GM19035 (cell line): Measurements from ENCODE around the gene GNAO1.

Source experiments
- ATAC-seq: cut with Tn5 transposase; IDR thresholded peaks from one replicate; pipeline ENCODE4 v1.9.1; 2021; ENCODE audit not compliant: unreplicated experiment

The GNAO1 gene

GRCh38 chr16:56191156-56191815, at the start of gene GNAO1:
Gene GNAO1, plus strand, starts transcription at chr16:56191489. Its CDS starts 747 bp downstream, at chr16:56192236.
- no peak for ATAC-seq

- no peak for ATAC-seq
Observed at GRCh38 chr16:56143666-56144065, 47.6 kb upstream of the GNAO1 start.

- ATAC-seq: no peak
Observed at GRCh38 chr16:56145369-56145768, 45.9 kb upstream of the GNAO1 start.

GRCh38 chr16:56151621-56152020, 39.7 kb upstream of the GNAO1 start:
- no peak for ATAC-seq

GRCh38 chr16:56161658-56162057, 29.6 kb upstream of the GNAO1 start:
- no peak for ATAC-seq

- ATAC-seq: no peak
Observed at GRCh38 chr16:56163089-56163488, 28.2 kb upstream of the GNAO1 start.

- ATAC-seq: no peak
Observed at GRCh38 chr16:56163938-56164337, 27.4 kb upstream of the GNAO1 start.

- no peak for ATAC-seq
Observed at GRCh38 chr16:56164636-56165035, 26.7 kb upstream of the GNAO1 start.

- no peak for ATAC-seq
Observed at GRCh38 chr16:56174411-56174810, 16.9 kb upstream of the GNAO1 start.

- no peak for ATAC-seq
Observed at GRCh38 chr16:56181401-56181800, 9.9 kb upstream of the GNAO1 start.

- ATAC-seq: no peak
Observed at GRCh38 chr16:56183266-56183665, 8.0 kb upstream of the GNAO1 start.

- no peak for ATAC-seq
Observed at GRCh38 chr16:56190048-56190676, 1.1 kb upstream of the GNAO1 start.

GRCh38 chr16:56190677-56191155, 573 bp upstream of the GNAO1 start:
- ATAC-seq: no peak

- no peak for ATAC-seq
Observed at GRCh38 chr16:56191835-56192634, 746 bp downstream of the GNAO1 start.

GRCh38 chr16:56192635-56192945, 1.3 kb downstream of the GNAO1 start:
- no peak for ATAC-seq

- no peak for ATAC-seq
Observed at GRCh38 chr16:56192986-56193945, 2.0 kb downstream of the GNAO1 start.

- ATAC-seq: no peak
Observed at GRCh38 chr16:56193951-56194726, 2.9 kb downstream of the GNAO1 start.

- no peak for ATAC-seq
Observed at GRCh38 chr16:56195151-56195550, 3.9 kb downstream of the GNAO1 start.

GRCh38 chr16:56196381-56196780, 5.1 kb downstream of the GNAO1 start:
- ATAC-seq: no peak
